T-cell (primary cell): ENCODE measurements around the gene SPATA9. TPM values are rescaled to one million over a fixed set of nuclear protein-coding genes. Genes with fewer than 3 reads are reported as not detected.

Experiments
- ATAC-seq, 4 experiments: fragments of 200-7000 bp in 3 of 4; fragments of 150-1000 bp in 1 of 4; cut with Tn5 transposase; replicated peaks in 1 of 4; 1 replicate in 3 of 4; 2 replicates in 1 of 4; pipeline ENCODE4 v1.10.0; 2021; ENCODE audit warnings: moderate library complexity in 3 of 4, mild to moderate bottlenecking in 2 of 4, moderate number of reproducible peaks in 1 of 4
- CTCF ChIA-PET, 2 donors: fragments of 300-600 bp; sonication (Branson Sonifier 250); formaldehyde crosslinking; loops; one replicate each; lab custom pipeline; 2022; ENCODE audit warnings: antibody characterized with exemption in 2 of 2; lab: Charles Lee
- POLR2A ChIA-PET, 2 donors: fragments of 300-600 bp; sonication (Branson Sonifier 250); formaldehyde crosslinking; loops; one replicate each; lab custom pipeline; 2022; ENCODE audit warnings: antibody characterized with exemption in 2 of 2; lab: Charles Lee
- DNase-seq, 35 experiments: peaks; one replicate each; pipeline versions ENCODE4 v3.0.0 to v3.0.0-alpha.2; 2013 to 2023
- H3K27ac ChIP-seq: one replicate; pipeline ENCODE4 v1.5.1; 2013; ENCODE audit warnings: low read length
- H3K27me3 ChIP-seq, 2 experiments: replicated peaks in 1 of 2; 1 replicate in 1 of 2; 2 replicates in 1 of 2; pipeline versions ENCODE4 v1.6.1 to v1.7.0; 2013; ENCODE audit warnings: low read length in 1 of 2, mixed read lengths in 1 of 2; ENCODE audit not compliant: control insufficient read depth in 2 of 2, insufficient read depth in 2 of 2; ENCODE audit errors: extremely low read depth in 1 of 2
- H3K36me3 ChIP-seq, 2 donors: 1 replicate in 1 of 2; 2 replicates in 1 of 2; pipeline versions ENCODE4 v1.6.1 to v1.7.0; 2013; ENCODE audit warnings: low read length in 1 of 2; ENCODE audit not compliant: control insufficient read depth in 2 of 2, insufficient read depth in 1 of 2; ENCODE audit errors: extremely low read depth in 1 of 2
- H3K4me1 ChIP-seq, 2 experiments: 1 replicate in 1 of 2; 2 replicates in 1 of 2; pipeline versions ENCODE4 v1.6.1 to v1.7.0; 2013; ENCODE audit warnings: low read length in 2 of 2, mixed read lengths in 1 of 2; ENCODE audit not compliant: insufficient read depth in 2 of 2, control insufficient read depth in 1 of 2; ENCODE audit errors: extremely low read depth in 1 of 2
- H3K4me3 ChIP-seq, 2 donors: 1 replicate in 1 of 2; 2 replicates in 1 of 2; pipeline versions ENCODE4 v1.5.1 to v1.7.0; 2013; ENCODE audit warnings: mild to moderate bottlenecking in 2 of 2, low read length in 1 of 2, moderate library complexity in 1 of 2; ENCODE audit not compliant: control insufficient read depth in 1 of 2; ENCODE audit errors: extremely low read depth in 1 of 2
- H3K9me3 ChIP-seq: 2 replicates; pipeline ENCODE4 v1.7.0; 2013
- H3K27ac Mint-ChIP-seq, 2 donors: one replicate each; pipeline ENCODE4 v1.8.0; 2020 to 2021; ENCODE audit warnings: mild to moderate bottlenecking in 2 of 2, mixed read lengths in 2 of 2
- H3K27me3 Mint-ChIP-seq, 2 donors: one replicate each; pipeline ENCODE4 v1.8.0; 2021 to 2022; ENCODE audit warnings: mixed read lengths in 2 of 2
- H3K36me3 Mint-ChIP-seq: one replicate; pipeline ENCODE4 v1.8.0; 2021; ENCODE audit warnings: mixed read lengths
- H3K4me1 Mint-ChIP-seq, 3 donors: one replicate each; pipeline ENCODE4 v1.8.0; 2020 to 2022; ENCODE audit warnings: mixed read lengths in 3 of 3, mild to moderate bottlenecking in 1 of 3
- H3K4me3 Mint-ChIP-seq, 3 donors: one replicate each; pipeline ENCODE4 v1.8.0; 2020 to 2022; ENCODE audit warnings: mild to moderate bottlenecking in 3 of 3, mixed read lengths in 3 of 3, moderate library complexity in 3 of 3
- H3K9me3 Mint-ChIP-seq, 3 donors: one replicate each; pipeline ENCODE4 v1.8.0; 2020 to 2022; ENCODE audit warnings: mixed read lengths in 3 of 3
- WGBS: methylation state at CpG from one replicate; pipeline ENCODE4 v1.1.5; 2013; ENCODE audit warnings: missing lambda C conversion rate; ENCODE audit not compliant: insufficient coverage; 5-methylcytosine and 5-hydroxymethylcytosine counted together
- total RNA-seq, 35 experiments: library from RNA in 6 of 35; stranded (reverse) in 6 of 35; fragments of 120-200 nt in 1 of 35; gene quantifications; one replicate each; pipeline versions ENCODE4 v1.2.1 to v1.2.4 and lab custom pipeline; 2013 to 2026

SPATA9 gene
- total RNA-seq, 5 donors from 2014 or later (not counting 1 experiment from before 2014, with no cell fraction given) = not detected

DNA sequence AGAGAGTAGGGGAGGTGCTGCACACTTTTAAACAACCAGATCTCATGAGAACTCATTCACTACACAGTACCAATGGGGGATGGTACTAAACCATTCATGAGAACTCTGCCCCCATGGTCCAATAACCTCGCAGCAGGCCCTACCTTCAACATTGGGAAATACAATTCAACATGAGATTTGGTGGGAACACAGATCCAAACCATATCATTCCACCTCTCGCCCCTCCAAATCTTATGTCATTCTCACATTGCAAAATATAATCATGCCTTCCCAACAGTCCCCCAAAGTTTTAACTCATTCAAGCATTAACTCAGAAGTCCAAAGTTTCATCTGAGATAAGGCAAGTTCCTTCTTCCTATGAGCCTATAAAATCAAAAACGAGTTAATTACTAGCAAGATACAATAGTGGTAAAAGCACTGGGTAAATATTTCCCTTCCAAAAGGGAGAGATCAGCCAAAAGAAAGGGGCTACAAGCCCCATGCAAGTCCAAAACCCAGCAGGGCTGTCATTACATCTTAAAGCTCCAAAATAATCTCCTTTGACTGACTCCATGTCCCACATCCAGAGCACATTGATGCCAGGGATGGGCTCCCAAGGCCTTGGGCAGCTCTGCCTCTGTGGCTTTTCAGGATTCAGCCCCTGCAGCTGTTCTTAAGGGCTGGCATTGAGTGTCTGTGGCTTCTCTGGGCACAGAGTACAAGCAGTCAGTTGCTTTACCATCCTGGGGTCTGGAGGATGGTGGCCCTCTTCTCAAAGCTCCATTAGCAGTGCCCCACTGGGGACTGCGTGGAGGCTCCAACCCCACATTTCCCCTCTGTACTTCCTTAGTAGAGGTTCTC, 54.6 kb downstream of the SPATA9 start:
- Histone ChIP-seq H3K27me3 (no peaks in the 10 kb centered on the region), H3K4me3 (no peak overlapping the region), H3K27ac (no peak overlapping the region), H3K9me3 (no peaks in the 10 kb centered on the region), H3K36me3 (no peaks in the 10 kb centered on the region), H3K4me1 (peaks cover 14 to 15% of the 10 kb centered on the region in 2 experiments)
- Mint-ChIP-seq H3K36me3 (peaks cover 2% of the 10 kb centered on the region), H3K4me3 (no peak overlapping the region), H3K9me3 (peaks cover 0 to 5% (median 0%) of the 10 kb centered on the region in 3 donors), H3K4me1 (peaks cover 31 to 45% (median 39%) of the 10 kb centered on the region in 3 donors), H3K27me3 (no peaks in the 10 kb centered on the region), H3K27ac (no peak overlapping the region)
- CTCF ChIA-PET = interaction anchor here in 1 of 2 donors (1.0 kb wide), 1 partner anchor 36 kb away, joined by 5 read pairs; no protein-coding TSS in a partner anchor
- ATAC-seq (no peak), DNase-seq (no peak)
- WGBS = 85% methylated on average over 2 of the region's 4 CpGs
- POLR2A ChIA-PET = no interaction called here

DNA sequence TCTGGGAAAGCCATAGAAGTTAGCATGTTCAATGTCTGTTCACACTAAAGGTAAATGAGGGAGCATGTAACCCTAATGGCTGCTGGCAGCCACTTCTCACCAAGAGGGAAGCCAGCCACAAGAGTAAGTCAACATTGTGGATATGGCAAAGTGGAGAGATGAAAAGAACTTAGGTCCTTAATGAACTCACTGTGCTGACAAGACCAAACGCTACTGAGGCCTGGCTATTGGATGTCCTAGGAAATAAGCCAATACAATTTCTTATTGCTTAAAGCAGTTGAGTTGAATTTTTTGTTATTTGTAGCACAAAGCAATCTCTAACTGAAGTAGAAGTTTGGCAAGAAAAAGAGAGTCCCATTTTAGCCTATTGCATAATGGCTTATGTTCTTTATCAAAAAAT, 56.1 kb downstream of the SPATA9 start:
- H3K4me3 Mint-ChIP-seq = no peak overlapping the region
- peaks cover 34 to 47% (median 44%) of the 10 kb centered on the region in 3 donors for H3K4me1 Mint-ChIP-seq
- ATAC-seq (no peak), DNase-seq (no peak)
- Histone ChIP-seq H3K4me3 (no peak overlapping the region), H3K4me1 (peaks cover 19 to 24% of the 10 kb centered on the region in 2 experiments), H3K36me3 (no peaks in the 10 kb centered on the region), H3K27me3 (no peaks in the 10 kb centered on the region), H3K27ac (no peak overlapping the region), H3K9me3 (no peaks in the 10 kb centered on the region)
- ChIA-PET POLR2A (no interaction called here), CTCF (no interaction called here)
- no peak overlapping the region for H3K27ac Mint-ChIP-seq
- no peaks in the 10 kb centered on the region for H3K36me3 Mint-ChIP-seq
- no CpG with 5 or more reads among the region's 1 CpG for WGBS
- H3K9me3 Mint-ChIP-seq = no peaks in the 10 kb centered on the region
- no peaks in the 10 kb centered on the region for H3K27me3 Mint-ChIP-seq

DNA sequence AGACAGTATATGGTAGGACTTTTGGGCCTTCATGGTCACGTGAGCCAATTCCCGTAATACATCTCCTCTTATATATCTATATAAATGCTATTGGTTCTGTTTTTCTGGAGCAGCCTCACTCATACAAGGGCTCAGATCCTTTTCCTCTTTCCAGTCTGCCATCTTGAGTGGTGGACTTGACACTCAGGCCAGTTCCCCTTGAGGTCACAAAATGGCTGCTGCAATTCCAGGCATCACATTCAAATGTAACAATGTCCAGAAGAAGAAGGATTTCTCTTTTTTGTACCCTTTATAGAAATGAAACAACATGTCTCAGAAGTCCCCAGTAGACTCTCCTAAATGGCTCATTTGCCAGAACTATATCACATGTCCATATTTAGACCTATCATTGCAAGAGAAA, 58.4 kb downstream of the SPATA9 start:
- no peaks in the 10 kb centered on the region for H3K9me3 ChIP-seq
- H3K4me1 Mint-ChIP-seq = peaks cover 34 to 46% (median 40%) of the 10 kb centered on the region in 3 donors
- ChIA-PET CTCF (no interaction called here), POLR2A (no interaction called here)
- no peak for DNase-seq
- no peaks in the 10 kb centered on the region for H3K27me3 Mint-ChIP-seq
- H3K4me3 Mint-ChIP-seq = no peak overlapping the region
- peaks cover 0 to 5% of the 10 kb centered on the region in 2 experiments for H3K27me3 ChIP-seq
- no peaks in the 10 kb centered on the region for H3K36me3 Mint-ChIP-seq
- H3K4me3 ChIP-seq = no peak overlapping the region
- WGBS = no CpG with 5 or more reads among the region's 2 CpGs
- peaks cover 30 to 31% of the 10 kb centered on the region in 2 experiments for H3K4me1 ChIP-seq
- H3K9me3 Mint-ChIP-seq = no peaks in the 10 kb centered on the region
- H3K36me3 ChIP-seq = no peaks in the 10 kb centered on the region
- no peak for ATAC-seq
- no peak overlapping the region for H3K27ac Mint-ChIP-seq
- no peak overlapping the region for H3K27ac ChIP-seq

DNA sequence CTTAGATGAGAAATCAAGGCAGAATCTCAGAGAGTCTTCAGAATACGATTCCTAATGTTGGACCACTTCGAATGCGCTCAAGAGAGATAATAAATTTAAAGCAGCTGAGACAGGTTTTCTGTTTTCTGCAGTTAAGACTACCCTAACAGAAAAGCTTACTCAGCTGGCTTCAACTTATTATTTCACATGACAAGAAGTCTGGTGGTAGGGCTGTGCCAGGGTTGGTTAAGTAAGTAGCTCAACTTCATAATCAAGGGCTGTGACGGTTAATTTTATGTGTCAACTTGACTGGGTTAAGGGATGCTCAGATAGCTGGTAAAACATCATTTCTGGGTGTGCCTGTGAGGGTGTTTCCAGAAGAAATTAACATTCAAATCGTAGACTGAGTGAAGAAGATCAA, 59.1 kb downstream of the SPATA9 start:
- Mint-ChIP-seq H3K27me3 (no peaks in the 10 kb centered on the region), H3K4me3 (no peak overlapping the region), H3K27ac (peak overlapping the region; percentile 56 to 93), H3K36me3 (no peaks in the 10 kb centered on the region), H3K9me3 (no peaks in the 10 kb centered on the region), H3K4me1 (peaks cover 41 to 52% (median 46%) of the 10 kb centered on the region in 3 donors)
- H3K4me3 ChIP-seq = no peak overlapping the region
- H3K4me1 ChIP-seq = peaks cover 37 to 38% of the 10 kb centered on the region in 2 experiments
- no peaks in the 10 kb centered on the region for H3K9me3 ChIP-seq
- DNase-seq (no peak), ATAC-seq (no peak)
- peaks cover 0 to 5% of the 10 kb centered on the region in 2 experiments for H3K27me3 ChIP-seq
- ChIA-PET POLR2A (interaction anchor here (1.3 to 2.4 kb wide), 3 partner anchors 8 to 23 kb away, joined by 4 to 17 read pairs (median 10); partner anchors contain the start of gene RFESD (in 1 of the 2)), CTCF (interaction anchor here in 1 of 2 donors (0.5 to 2.6 kb wide), 4 partner anchors 8 to 159 kb away, joined by 4 to 32 read pairs (median 16); partner anchors contain the start of gene RFESD)
- H3K36me3 ChIP-seq = no peaks in the 10 kb centered on the region
- H3K27ac ChIP-seq = peak overlapping the region; percentile 57
- 100% methylated on average over 1 of the region's 5 CpGs for WGBS

DNA sequence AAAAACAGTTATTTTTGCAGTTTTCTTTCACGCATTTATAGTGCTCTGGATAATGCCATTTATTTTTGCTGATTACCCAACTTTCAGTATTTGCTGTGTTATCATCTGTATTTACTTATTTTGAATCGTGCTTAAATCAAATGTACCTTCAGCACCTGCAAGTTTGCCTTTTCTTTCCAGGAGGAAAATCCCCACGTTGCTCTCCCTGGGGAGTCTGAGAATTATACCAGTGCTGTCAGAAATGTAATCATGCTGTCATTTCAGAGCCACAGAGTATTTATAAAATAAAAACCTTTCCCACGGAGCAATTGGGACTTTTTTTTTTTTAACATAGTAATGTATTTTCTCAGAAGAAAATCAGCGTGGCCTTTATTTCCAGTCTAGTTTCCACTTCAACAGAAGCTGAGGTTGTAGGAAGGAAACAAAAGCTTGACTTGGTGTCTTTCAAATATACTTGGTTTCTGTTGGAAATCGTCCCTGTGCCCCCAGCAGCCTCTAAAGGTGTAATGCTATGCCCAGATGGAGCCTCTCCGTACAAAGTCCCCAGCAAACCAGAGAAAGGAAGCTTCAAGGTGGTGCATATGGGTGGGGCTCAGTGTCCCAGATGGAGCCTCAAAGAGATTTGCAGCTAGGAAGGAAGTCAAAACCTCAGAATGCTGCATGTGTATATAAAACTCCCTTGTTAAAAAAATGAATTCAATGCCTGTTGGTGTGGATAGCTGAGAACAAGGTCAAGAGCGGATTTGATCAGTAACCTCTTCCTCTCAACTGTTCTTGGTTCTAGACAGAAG, 60.8 kb downstream of the SPATA9 start:
- Histone ChIP-seq H3K36me3 (no peaks in the 10 kb centered on the region), H3K27me3 (peaks cover 0 to 5% of the 10 kb centered on the region in 2 experiments), H3K9me3 (no peaks in the 10 kb centered on the region), H3K4me1 (peaks cover 38 to 41% of the 10 kb centered on the region in 2 experiments), H3K27ac (peak overlapping the region; percentile 57), H3K4me3 (peak overlapping the region; percentile 40 to 66)
- Mint-ChIP-seq H3K4me3 (peak overlapping the region; percentile 80 to 84 (median 83)), H3K27ac (peak overlapping the region; percentile 85 to 93), H3K36me3 (no peaks in the 10 kb centered on the region), H3K9me3 (no peaks in the 10 kb centered on the region), H3K4me1 (peaks cover 49 to 65% (median 63%) of the 10 kb centered on the region in 3 donors), H3K27me3 (no peaks in the 10 kb centered on the region)
- peak in 32 of 35 experiments; percentile 8 to 68 (median 33) for DNase-seq
- CTCF ChIA-PET = interaction anchor here (0.6 to 2.6 kb wide), 13 partner anchors 9 to 665 kb away, joined by 3 to 32 read pairs (median 4); partner anchors contain the start of gene RFESD (in 2 of the 2)
- POLR2A ChIA-PET = interaction anchor here (0.5 to 2.4 kb wide), 7 partner anchors 10 to 1095 kb away, joined by 3 to 17 read pairs (median 5); partner anchors contain the start of gene RFESD (in 1 of the 2)
- peak; percentile 26 to 80 (median 40) for ATAC-seq
- 17% methylated on average over 1 of the region's 8 CpGs for WGBS
